DND-41 (cell line): ENCODE data around the gene MGP.

ENCODE experiments used
- EZH2 ChIP-seq: IDR thresholded peaks from 3 replicates; pipeline ENCODE4 v1.6.1; 2012; ENCODE audit warnings: borderline replicate concordance, low read depth, mild to moderate bottlenecking, moderate library complexity, low read length, inconsistent platforms; ENCODE audit not compliant: severe bottlenecking
- TF ChIP-seq, protein P1 (sequence below): IDR thresholded peaks from 2 replicates; pipeline ENCODE4 v1.5.1; 2012; ENCODE audit warnings: borderline replicate concordance, low read length, moderate library complexity, mild to moderate bottlenecking; ENCODE audit not compliant: poor library complexity, severe bottlenecking; ENCODE audit errors: extremely low read depth

- TF ChIP-seq, protein P1, sequence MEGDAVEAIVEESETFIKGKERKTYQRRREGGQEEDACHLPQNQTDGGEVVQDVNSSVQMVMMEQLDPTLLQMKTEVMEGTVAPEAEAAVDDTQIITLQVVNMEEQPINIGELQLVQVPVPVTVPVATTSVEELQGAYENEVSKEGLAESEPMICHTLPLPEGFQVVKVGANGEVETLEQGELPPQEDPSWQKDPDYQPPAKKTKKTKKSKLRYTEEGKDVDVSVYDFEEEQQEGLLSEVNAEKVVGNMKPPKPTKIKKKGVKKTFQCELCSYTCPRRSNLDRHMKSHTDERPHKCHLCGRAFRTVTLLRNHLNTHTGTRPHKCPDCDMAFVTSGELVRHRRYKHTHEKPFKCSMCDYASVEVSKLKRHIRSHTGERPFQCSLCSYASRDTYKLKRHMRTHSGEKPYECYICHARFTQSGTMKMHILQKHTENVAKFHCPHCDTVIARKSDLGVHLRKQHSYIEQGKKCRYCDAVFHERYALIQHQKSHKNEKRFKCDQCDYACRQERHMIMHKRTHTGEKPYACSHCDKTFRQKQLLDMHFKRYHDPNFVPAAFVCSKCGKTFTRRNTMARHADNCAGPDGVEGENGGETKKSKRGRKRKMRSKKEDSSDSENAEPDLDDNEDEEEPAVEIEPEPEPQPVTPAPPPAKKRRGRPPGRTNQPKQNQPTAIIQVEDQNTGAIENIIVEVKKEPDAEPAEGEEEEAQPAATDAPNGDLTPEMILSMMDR, result no peak
- no peak for TF ChIP-seq EZH2
Observed at GRCh38 chr12:14871247-14871646, 14.4 kb downstream of the MGP start.
